ENCODE data around the gene CEMIP.

GRCh38 chr15:80815106-80815505 is 35.9 kb downstream of the CEMIP start:
- TF ChIP-seq MAX (IDR thresholded peaks at IDR 0.05; ENCODE audit: low read depth): no peak
- no peak for TF ChIP-seq USF2 (IDR thresholded peaks at IDR 0.05; ENCODE audit: borderline replicate concordance, low read depth, low read length)
- no peak; the same call in 1 of the 2 replicates for TF ChIP-seq TCF12 (IDR thresholded peaks at IDR 0.05)
